ENCODE data around the gene CPA3.

- TF ChIP-seq POLR2A (IDR thresholded peaks at IDR 0.05) (no peak), POLR2AphosphoS5 (IDR thresholded peaks at IDR 0.05) (no peak), EP300 (IDR thresholded peaks at IDR 0.05) (no peak)
- TF ChIP-seq, protein P1, sequence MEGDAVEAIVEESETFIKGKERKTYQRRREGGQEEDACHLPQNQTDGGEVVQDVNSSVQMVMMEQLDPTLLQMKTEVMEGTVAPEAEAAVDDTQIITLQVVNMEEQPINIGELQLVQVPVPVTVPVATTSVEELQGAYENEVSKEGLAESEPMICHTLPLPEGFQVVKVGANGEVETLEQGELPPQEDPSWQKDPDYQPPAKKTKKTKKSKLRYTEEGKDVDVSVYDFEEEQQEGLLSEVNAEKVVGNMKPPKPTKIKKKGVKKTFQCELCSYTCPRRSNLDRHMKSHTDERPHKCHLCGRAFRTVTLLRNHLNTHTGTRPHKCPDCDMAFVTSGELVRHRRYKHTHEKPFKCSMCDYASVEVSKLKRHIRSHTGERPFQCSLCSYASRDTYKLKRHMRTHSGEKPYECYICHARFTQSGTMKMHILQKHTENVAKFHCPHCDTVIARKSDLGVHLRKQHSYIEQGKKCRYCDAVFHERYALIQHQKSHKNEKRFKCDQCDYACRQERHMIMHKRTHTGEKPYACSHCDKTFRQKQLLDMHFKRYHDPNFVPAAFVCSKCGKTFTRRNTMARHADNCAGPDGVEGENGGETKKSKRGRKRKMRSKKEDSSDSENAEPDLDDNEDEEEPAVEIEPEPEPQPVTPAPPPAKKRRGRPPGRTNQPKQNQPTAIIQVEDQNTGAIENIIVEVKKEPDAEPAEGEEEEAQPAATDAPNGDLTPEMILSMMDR (IDR thresholded peaks at IDR 0.05) = no peak
These were observed 36.9 kb upstream of the CPA3 start for GRCh38 chr3:148828136-148828690.
